CD4-positive, CD25-positive, alpha-beta regulatory T cell (primary cell): ENCODE measurements around the gene MEG3. TPM values are rescaled to one million over a fixed set of nuclear protein-coding genes. Genes with fewer than 3 reads are reported as not detected.

Experiments used
- ATAC-seq, 2 donors: fragments of 150-1000 bp; cut with Tn5 transposase; one replicate each; pipeline ENCODE4 v1.10.0; 2021; ENCODE audit warnings: low read depth in 2 of 2, moderate number of reproducible peaks in 2 of 2, moderate library complexity in 1 of 2
- DNase-seq, 3 donors: peaks; one replicate each; pipeline versions ENCODE4 v3.0.0 to v3.0.0-alpha.2; 2012 to 2022; ENCODE audit warnings: mixed read lengths in 1 of 3
- H3K27ac ChIP-seq: one replicate; pipeline ENCODE4 v1.7.0; 2013; ENCODE audit warnings: mild to moderate bottlenecking, low read length; ENCODE audit not compliant: insufficient read depth, poor library complexity, severe bottlenecking
- H3K27me3 ChIP-seq: one replicate; pipeline ENCODE4 v1.7.0; 2013; ENCODE audit warnings: low read length; ENCODE audit not compliant: control insufficient read depth, insufficient read depth
- H3K36me3 ChIP-seq: one replicate; pipeline ENCODE4 v1.7.0; 2013; ENCODE audit warnings: mild to moderate bottlenecking, low read length, moderate library complexity; ENCODE audit not compliant: control insufficient read depth, insufficient read depth
- H3K4me1 ChIP-seq: 2 replicates; pipeline ENCODE4 v1.7.0; 2013; ENCODE audit warnings: mild to moderate bottlenecking, low read length; ENCODE audit not compliant: insufficient read depth, control insufficient read depth, poor library complexity, severe bottlenecking
- H3K4me3 ChIP-seq: one replicate; pipeline ENCODE4 v1.7.0; 2013; ENCODE audit warnings: low read depth, mild to moderate bottlenecking, low read length, moderate library complexity
- H3K9me3 ChIP-seq, 2 experiments: 1 replicate in 1 of 2; 2 replicates in 1 of 2; pipeline ENCODE4 v1.7.0; 2013; ENCODE audit warnings: low read length in 2 of 2, mild to moderate bottlenecking in 1 of 2, moderate library complexity in 1 of 2; ENCODE audit not compliant: control insufficient read depth in 2 of 2
- H3K27ac Mint-ChIP-seq, 3 donors: one replicate each; pipeline ENCODE4 v1.8.0; 2020 to 2022; ENCODE audit warnings: mild to moderate bottlenecking in 3 of 3, mixed read lengths in 3 of 3, moderate library complexity in 2 of 3
- H3K27me3 Mint-ChIP-seq: one replicate; pipeline ENCODE4 v1.8.0; 2022; ENCODE audit warnings: mild to moderate bottlenecking, mixed read lengths
- H3K36me3 Mint-ChIP-seq: one replicate; pipeline ENCODE4 v1.8.0; 2020; ENCODE audit warnings: mixed read lengths
- H3K4me1 Mint-ChIP-seq, 4 donors: one replicate each; pipeline ENCODE4 v1.8.0; 2020 to 2022; ENCODE audit warnings: mixed read lengths in 4 of 4, mild to moderate bottlenecking in 1 of 4
- H3K4me3 Mint-ChIP-seq, 4 donors: one replicate each; pipeline ENCODE4 v1.8.0; 2020 to 2022; ENCODE audit warnings: mild to moderate bottlenecking in 4 of 4, mixed read lengths in 4 of 4, moderate library complexity in 3 of 4
- H3K9me3 Mint-ChIP-seq, 7 donors: one replicate each; pipeline ENCODE4 v1.8.0; 2020 to 2022; ENCODE audit warnings: mixed read lengths in 7 of 7, mild to moderate bottlenecking in 3 of 7, moderate library complexity in 2 of 7
- polyA plus RNA-seq, 4 donors: library from polyadenylated mRNA; unstranded; fragments of 300-500 nt; fragmentation: Illumina TruSeq; gene quantifications; one replicate each; pipeline ENCODE4 v1.2.3, GENCODE V29; 2021
- total RNA-seq: library from RNA; stranded (reverse); gene quantifications from one replicate; pipeline ENCODE4 v1.2.3, GENCODE V29; 2022

MEG3 gene
- total and polyA plus RNA-seq, 5 donors from 2014 or later = 0.10 TPM; not detected in 4

DNA sequence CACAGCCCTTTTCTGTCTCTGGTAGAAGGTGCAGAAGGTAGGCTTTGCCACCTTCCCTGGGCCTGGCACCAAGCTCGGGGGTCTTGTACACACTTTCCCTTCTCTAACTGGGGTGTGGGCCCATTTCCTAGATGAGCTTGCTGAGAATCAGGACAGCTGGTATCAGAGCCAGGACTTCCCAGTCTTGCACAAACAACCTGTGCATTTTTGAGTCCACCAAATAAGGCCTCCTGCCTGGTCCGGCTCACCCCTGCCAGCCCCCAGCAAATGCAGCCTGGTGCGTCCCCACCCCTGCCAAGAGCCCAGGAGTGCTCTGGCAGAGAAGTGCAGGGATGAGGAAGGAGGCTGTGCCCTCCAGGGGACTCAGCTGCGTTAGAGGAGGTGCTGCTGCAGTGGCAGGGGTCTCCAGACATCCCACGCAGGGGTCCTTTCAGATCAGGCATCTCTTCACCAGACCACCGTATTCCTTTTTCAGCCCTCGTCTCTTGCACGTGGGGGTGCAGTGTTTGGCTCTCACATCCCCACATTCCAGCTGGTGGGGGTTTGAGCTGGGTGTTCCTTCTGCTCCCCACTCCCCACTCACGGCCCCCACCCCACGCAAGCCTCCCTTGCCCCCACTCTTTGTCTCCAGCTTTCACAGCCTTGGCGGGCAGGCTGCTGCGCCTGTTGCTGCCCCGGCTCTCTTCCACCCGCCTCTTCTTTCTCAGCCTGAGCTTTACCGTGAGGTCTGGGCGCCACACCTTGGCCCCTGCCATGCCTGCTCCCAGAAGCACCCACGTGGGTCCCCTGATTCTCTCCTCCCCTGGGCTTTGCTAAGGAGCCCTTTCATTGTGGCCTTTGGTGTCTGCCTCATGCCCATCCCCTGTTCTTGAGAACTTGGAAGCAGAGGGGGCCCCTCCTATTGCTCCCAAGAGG, 32.3 kb downstream of the MEG3 start:
- Mint-ChIP-seq H3K27me3 (peaks cover 5% of the 10 kb centered on the region), H3K9me3 (peaks cover 0 to 2% (median 0%) of the 10 kb centered on the region in 7 donors), H3K4me1 (no peaks in the 10 kb centered on the region), H3K27ac (no peak overlapping the region), H3K36me3 (no peaks in the 10 kb centered on the region), H3K4me3 (no peak overlapping the region)
- Histone ChIP-seq H3K36me3 (no peaks in the 10 kb centered on the region), H3K4me1 (no peaks in the 10 kb centered on the region), H3K27ac (no peak overlapping the region), H3K9me3 (no peaks in the 10 kb centered on the region), H3K4me3 (no peak overlapping the region), H3K27me3 (no peaks in the 10 kb centered on the region)
- DNase-seq (no peak), ATAC-seq (no peak)

DNA sequence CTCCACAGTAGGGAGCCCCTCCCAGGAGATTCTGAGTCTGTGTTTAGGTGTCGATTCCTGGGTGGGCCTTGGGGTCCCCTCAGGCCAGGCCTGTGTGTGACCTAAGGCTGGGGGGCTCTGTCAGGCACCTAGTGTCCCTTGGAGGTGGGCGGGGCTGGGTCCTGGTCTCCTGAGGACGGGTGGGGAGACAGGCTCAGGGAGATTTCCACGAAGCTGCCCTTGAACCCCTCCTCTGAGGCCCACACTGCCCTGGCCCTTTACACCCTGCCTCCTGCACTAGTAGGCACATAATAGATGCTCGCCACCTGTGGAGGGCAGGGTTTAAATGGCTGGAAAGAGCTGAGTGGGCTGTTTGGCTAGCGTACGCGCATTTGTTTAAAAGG, 32.9 kb downstream of the MEG3 start:
- peaks cover 5% of the 10 kb centered on the region for H3K27me3 Mint-ChIP-seq
- no peak for ATAC-seq

DNA sequence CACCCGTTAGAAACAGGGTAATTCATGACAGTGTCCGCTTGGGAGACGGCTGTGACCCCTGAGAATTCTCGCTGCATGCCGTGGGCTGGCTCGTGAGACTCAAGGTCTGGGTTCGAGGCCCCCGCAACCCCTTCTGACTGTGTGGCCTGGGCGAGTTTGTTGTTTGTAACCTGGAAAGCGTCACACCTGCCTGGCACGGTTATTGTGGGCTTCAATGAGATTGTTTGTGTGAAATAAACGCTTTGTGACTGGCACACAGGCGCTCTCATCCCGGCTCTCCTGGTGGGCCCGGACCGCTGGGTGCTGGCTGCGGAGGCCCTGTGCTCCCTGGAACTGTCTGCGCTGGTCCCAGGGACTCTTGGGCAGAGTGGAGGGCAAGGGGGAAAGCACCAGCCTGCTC, 33.9 kb downstream of the MEG3 start:
- Histone ChIP-seq H3K4me1 (no peaks in the 10 kb centered on the region), H3K9me3 (no peaks in the 10 kb centered on the region), H3K27me3 (no peaks in the 10 kb centered on the region), H3K27ac (no peak overlapping the region), H3K4me3 (no peak overlapping the region), H3K36me3 (no peaks in the 10 kb centered on the region)
- Mint-ChIP-seq H3K4me1 (no peaks in the 10 kb centered on the region), H3K4me3 (no peak overlapping the region), H3K9me3 (peaks cover 0 to 2% (median 0%) of the 10 kb centered on the region in 7 donors), H3K27ac (no peak overlapping the region), H3K36me3 (no peaks in the 10 kb centered on the region), H3K27me3 (peaks cover 5% of the 10 kb centered on the region)
- DNase-seq = no peak
- ATAC-seq = no peak

More for the DNA sequence above, 32.9 kb downstream of the MEG3 start:
- H3K4me1 ChIP-seq = no peaks in the 10 kb centered on the region
- no peak overlapping the region for H3K27ac Mint-ChIP-seq
- H3K36me3 ChIP-seq = no peaks in the 10 kb centered on the region
- DNase-seq = no peak
- H3K4me3 ChIP-seq = no peak overlapping the region
- H3K36me3 Mint-ChIP-seq = no peaks in the 10 kb centered on the region
- no peak overlapping the region for H3K27ac ChIP-seq
- H3K9me3 Mint-ChIP-seq = peaks cover 0 to 2% (median 0%) of the 10 kb centered on the region in 7 donors
- no peaks in the 10 kb centered on the region for H3K27me3 ChIP-seq
- H3K4me1 Mint-ChIP-seq = no peaks in the 10 kb centered on the region
- no peaks in the 10 kb centered on the region for H3K9me3 ChIP-seq
- no peak overlapping the region for H3K4me3 Mint-ChIP-seq

DNA sequence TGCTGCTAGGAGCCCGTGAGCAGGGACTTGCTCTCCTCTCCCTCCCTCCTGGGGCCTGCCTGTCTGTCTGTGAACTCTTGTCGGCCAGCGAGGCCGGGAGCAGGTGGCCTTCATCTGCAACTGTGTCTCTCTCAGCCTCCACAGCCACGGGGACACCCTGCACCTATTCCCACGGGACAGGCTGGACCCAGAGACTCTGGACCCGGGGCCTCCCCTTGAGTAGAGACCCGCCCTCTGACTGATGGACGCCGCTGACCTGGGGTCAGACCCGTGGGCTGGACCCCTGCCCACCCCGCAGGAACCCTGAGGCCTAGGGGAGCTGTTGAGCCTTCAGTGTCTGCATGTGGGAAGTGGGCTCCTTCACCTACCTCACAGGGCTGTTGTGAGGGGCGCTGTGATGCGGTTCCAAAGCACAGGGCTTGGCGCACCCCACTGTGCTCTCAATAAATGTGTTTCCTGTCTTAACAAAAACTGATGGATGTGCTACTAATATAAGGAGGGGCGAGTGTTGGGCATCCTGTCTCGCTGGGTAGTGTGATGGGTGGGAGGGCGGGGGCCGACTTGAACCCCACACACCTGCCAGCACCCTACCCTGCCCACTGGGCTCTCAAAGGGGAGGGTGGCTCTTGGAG, 34.8 kb downstream of the MEG3 start:
- no peak overlapping the region for H3K27ac Mint-ChIP-seq
- peaks cover 5% of the 10 kb centered on the region for H3K27me3 Mint-ChIP-seq
- H3K9me3 Mint-ChIP-seq = peaks cover 0 to 2% (median 0%) of the 10 kb centered on the region in 7 donors
- H3K36me3 Mint-ChIP-seq = no peaks in the 10 kb centered on the region
- no peak overlapping the region for H3K4me3 ChIP-seq
- no peaks in the 10 kb centered on the region for H3K4me1 ChIP-seq
- no peak for DNase-seq
- H3K4me3 Mint-ChIP-seq = no peak overlapping the region
- H3K27me3 ChIP-seq = no peaks in the 10 kb centered on the region
- no peak for ATAC-seq
- no peaks in the 10 kb centered on the region for H3K36me3 ChIP-seq
- H3K27ac ChIP-seq = no peak overlapping the region
- no peaks in the 10 kb centered on the region for H3K9me3 ChIP-seq
- H3K4me1 Mint-ChIP-seq = no peaks in the 10 kb centered on the region

DNA sequence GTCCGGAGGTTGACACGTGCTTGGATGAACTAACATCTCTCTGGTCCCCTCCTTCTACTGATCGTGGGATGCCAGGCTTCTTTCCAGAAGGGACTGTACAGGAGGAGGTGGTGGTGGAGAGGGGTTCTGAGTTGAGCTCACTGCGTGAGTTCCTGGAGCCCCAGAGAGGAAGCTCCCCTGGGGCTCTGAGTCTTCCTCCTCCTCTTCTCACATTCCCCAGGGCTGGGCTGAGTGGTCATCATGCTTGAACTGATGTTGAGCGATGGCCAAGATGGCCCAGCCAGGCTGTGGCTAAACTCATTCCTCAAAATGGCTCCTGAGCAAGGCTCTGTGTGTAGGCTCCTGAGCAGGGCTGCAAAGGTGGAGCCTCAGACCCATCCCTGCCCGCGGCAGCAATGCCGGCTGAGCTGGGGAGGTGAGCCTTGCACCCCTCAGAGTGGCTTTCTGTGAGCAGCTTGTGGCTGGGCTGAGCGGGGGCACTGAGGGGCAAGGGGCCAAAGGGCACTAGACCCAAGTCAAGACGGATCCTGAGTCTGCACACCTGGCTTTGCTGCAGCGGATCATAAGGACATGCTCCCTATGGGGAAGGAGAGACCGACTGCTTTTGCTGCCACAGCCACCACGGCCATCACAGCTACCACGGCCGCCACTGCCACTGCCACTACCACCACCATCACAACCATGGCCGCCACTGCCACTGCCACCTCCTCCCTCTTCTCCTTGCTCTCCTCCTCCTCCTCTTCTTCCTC, 35.4 kb downstream of the MEG3 start:
- Histone ChIP-seq H3K4me1 (no peaks in the 10 kb centered on the region), H3K36me3 (no peaks in the 10 kb centered on the region), H3K4me3 (no peak overlapping the region), H3K9me3 (no peaks in the 10 kb centered on the region), H3K27ac (no peak overlapping the region), H3K27me3 (no peaks in the 10 kb centered on the region)
- no peaks in the 10 kb centered on the region for H3K4me1 Mint-ChIP-seq
- no peak for ATAC-seq
- H3K27me3 Mint-ChIP-seq = no peaks in the 10 kb centered on the region
- H3K27ac Mint-ChIP-seq = no peak overlapping the region
- no peak for DNase-seq
- H3K36me3 Mint-ChIP-seq = no peaks in the 10 kb centered on the region
- H3K4me3 Mint-ChIP-seq = no peak overlapping the region
- H3K9me3 Mint-ChIP-seq = peaks cover 0 to 2% (median 0%) of the 10 kb centered on the region in 7 donors

DNA sequence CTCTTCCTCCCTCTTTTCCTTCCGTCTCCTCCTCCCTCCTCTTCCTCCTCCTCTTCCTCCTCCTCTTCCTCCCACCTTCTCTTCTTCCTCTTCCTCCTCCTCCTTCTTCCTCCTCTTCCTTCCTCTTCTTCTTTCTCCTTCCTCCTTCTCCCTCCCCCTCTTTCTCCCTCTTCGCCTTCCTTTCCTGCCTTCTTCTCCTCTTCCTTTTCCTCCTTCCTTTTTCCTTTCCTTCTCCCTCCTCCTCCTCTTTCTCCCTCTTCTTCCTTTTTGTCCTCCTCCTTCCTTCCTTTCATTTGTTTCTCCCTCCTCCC, 36.0 kb downstream of the MEG3 start:
- H3K9me3 Mint-ChIP-seq = peaks cover 0 to 2% (median 0%) of the 10 kb centered on the region in 7 donors
- no peaks in the 10 kb centered on the region for H3K36me3 Mint-ChIP-seq
- no peak overlapping the region for H3K27ac Mint-ChIP-seq
- no peaks in the 10 kb centered on the region for H3K9me3 ChIP-seq
- no peaks in the 10 kb centered on the region for H3K27me3 Mint-ChIP-seq
- ATAC-seq = no peak
- DNase-seq = no peak
- no peak overlapping the region for H3K27ac ChIP-seq
- H3K4me1 Mint-ChIP-seq = no peaks in the 10 kb centered on the region
- H3K4me1 ChIP-seq = no peaks in the 10 kb centered on the region
- H3K4me3 ChIP-seq = no peak overlapping the region
- no peak overlapping the region for H3K4me3 Mint-ChIP-seq
- H3K27me3 ChIP-seq = no peaks in the 10 kb centered on the region
- no peaks in the 10 kb centered on the region for H3K36me3 ChIP-seq

DNA sequence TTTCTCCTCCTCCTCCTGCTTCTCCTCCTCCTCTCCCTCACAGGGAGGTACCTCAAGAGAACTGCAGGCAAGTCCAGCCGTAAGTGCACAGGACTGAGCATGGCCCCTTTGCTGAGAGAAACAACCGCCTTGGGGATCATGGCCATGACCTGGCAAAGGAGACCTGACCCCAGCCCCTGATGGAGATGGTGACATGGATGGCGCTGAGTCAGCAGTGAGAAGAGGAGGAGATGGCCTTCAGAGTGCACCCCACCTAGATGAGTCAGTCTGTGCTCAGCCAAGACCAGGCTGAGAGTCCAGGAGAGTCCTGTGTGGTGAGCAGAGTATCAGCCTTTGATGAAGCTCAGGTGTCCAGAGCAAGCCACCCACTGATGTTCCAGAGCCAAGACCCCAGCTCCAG, 36.4 kb downstream of the MEG3 start:
- Mint-ChIP-seq H3K36me3 (no peaks in the 10 kb centered on the region), H3K4me1 (no peaks in the 10 kb centered on the region), H3K27me3 (no peaks in the 10 kb centered on the region), H3K9me3 (peaks cover 0 to 2% (median 0%) of the 10 kb centered on the region in 7 donors), H3K4me3 (no peak overlapping the region), H3K27ac (no peak overlapping the region)
- Histone ChIP-seq H3K27ac (no peak overlapping the region), H3K4me3 (no peak overlapping the region), H3K27me3 (no peaks in the 10 kb centered on the region), H3K4me1 (no peaks in the 10 kb centered on the region), H3K36me3 (no peaks in the 10 kb centered on the region), H3K9me3 (no peaks in the 10 kb centered on the region)
- no peak for DNase-seq
- ATAC-seq = no peak
